Endothelial cell of coronary artery (primary cell): ENCODE data around the gene CENPA. TPM values are rescaled to one million over a fixed set of nuclear protein-coding genes. Genes with fewer than 3 reads are reported as not detected.

Source experiments
- total RNA-seq: library from RNA; depleted of rRNA; stranded (reverse); fragments of >200 nt; gene quantifications from 2 replicates; pipeline ENCODE4 v1.2.3, GENCODE V29; 2014

The CENPA gene
- 5.2 and 13.0 TPM in 2 replicates for total RNA-seq

GRCh38 chr2:26785431-26786206 lies at the start of gene CENPA:
CENPA (plus strand) TSS chr2:26786056; CDS start chr2:26786197, 141 bp downstream.

GRCh38 chr2:26764078-26764887 lies 21.6 kb upstream of the CENPA start, which contains the start of gene SLC35F6:
SLC35F6 (plus strand) TSS chr2:26764284; CDS start chr2:26764350, 66 bp downstream.

Other genes starting within 250 kb of the CENPA start
- not detected in 2 replicates for gene CIB4, start 144.7 kb upstream of the CENPA start, total RNA-seq
- not detected in 2 replicates for gene KCNK3, start 93.3 kb upstream of the CENPA start, total RNA-seq
- 17.2 and 19.4 TPM in 2 replicates for gene SLC35F6, start 21.8 kb upstream of the CENPA start, total RNA-seq
- gene DPYSL5, start 62.1 kb downstream of the CENPA start, total RNA-seq: not detected in 2 replicates
- gene MAPRE3, start 184.6 kb downstream of the CENPA start, total RNA-seq: 0.90 and 1.5 TPM in 2 replicates
- gene TMEM214, start 246.9 kb downstream of the CENPA start, total RNA-seq: 18.4 and 27.4 TPM in 2 replicates